DLD1 (cell line): Measurements from ENCODE around the gene BCL11B.

ENCODE experiments used
- in situ Hi-C: cut with HindIII; loops from 2 replicates; pipeline ENCODE4 v1.10.0; 2017; ENCODE audit warnings: low sequenced_read_pairs

BCL11B gene

GRCh38 chr14:99185436-99186068 is 86.4 kb downstream of the BCL11B start:
- in situ Hi-C loops = no loop called here

DNA sequence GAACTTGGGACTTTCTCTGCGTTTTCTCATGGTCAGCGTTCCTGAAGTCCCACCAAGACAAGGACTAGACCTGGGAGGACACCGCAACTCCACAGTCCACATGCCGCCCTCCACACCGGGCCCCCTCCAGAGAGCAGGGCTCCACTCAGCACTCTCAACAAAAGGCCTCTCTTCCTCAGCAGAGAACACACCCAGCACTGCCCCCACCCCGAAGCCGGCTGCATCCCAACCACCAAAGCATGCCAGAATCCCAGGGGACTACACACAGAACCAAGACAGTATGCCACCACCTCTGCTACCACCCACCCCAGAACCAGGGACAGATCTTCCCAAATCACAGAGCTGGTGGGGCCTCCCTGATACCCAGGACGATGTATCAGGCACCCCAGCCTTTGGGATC is 88.3 kb downstream of the BCL11B start:
- in situ Hi-C loops = no loop called here

- in situ Hi-C loops = no loop called here
Measured at GRCh38 chr14:99183311-99183710, 88.7 kb downstream of the BCL11B start.

GRCh38 chr14:99182548-99183250 is 89.3 kb downstream of the BCL11B start:
- in situ Hi-C loops = no loop called here

DNA sequence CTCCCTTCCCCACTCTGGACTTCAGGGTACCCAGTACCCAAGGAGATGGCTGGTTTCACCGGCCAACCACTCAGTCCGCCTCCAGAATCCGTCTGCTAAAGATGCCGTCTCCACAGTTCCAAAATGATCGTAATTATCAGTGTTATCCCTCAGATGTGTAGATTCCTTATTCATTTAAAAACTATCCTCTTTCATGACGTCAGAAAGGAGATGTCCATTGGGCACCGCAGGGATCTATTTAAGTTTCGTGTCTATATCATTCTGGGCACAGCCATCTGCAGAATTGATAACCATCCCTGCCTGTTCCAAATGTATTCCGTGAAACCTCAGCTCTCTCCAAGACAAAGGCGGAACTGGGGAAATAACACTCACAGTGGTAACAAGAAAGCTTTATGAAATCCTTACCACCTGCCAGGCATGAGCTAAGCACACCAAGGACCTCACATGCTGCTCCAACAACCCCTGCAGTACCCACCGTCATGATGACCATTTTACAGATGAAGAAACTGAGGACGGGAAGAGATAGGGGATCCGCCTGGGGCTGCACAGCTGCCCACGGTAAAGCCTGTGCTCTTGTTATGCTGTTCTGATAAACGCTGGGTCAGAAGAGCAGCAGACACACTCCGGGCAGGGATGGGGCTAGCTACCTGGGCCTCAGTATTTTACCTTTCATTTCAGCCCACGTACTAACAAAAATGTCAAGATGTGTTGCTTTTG is 90.0 kb downstream of the BCL11B start:
- in situ Hi-C loops = no loop called here

- in situ Hi-C loops = no loop called here
Measured at GRCh38 chr14:99181241-99181640, 90.8 kb downstream of the BCL11B start.

DNA sequence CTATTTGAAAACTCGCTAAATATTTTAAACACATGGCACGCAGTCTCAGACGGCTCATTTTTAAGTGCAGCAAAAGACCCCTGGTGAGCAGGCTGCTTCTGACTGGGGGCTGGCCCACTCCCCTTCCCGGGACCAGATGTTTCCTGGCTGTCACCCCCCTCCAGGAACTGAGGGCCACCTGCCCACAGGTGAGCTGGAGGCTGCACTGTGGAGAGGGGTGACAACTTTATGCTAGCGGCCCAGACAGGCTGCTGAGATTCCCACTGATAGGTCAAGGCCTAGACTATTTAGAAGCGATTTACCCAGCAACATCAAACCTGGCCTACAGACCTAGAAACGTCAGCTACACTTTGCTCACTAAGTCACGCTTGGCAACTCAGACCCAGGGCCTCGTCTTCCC is 92.1 kb downstream of the BCL11B start:
- in situ Hi-C loops = loop anchor here (10.0 kb wide), 1 partner anchor 395 kb away; no protein-coding TSS in a partner anchor

DNA sequence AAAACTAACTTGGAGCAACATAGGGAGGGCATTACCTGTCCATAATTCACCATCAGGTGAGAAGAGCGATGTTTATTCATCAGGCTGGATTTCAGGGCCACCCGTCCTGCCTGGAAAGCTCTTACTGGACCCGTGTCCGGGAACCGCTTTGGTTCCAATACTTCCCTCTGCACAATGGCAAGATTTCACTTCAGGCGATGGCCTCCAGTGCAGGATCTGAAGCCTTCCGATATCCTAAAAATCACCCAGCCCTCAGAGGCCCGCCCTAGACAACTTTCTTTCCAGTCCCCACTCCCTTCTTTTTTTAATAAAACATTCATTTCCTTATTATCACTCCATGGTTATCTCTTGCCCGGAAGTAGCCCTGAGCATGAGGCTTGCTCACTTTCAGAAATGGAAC is 92.5 kb downstream of the BCL11B start:
- in situ Hi-C loops = loop anchor here (10.0 kb wide), 1 partner anchor 395 kb away; no protein-coding TSS in a partner anchor

GRCh38 chr14:99177886-99178835 is 93.8 kb downstream of the BCL11B start:
- in situ Hi-C loops = loop anchor here (10.0 kb wide), 1 partner anchor 393 kb away; no protein-coding TSS in a partner anchor

- in situ Hi-C loops = loop anchor here (10.0 kb wide), 1 partner anchor 392 kb away; no protein-coding TSS in a partner anchor
Measured at GRCh38 chr14:99177046-99177655, 94.8 kb downstream of the BCL11B start.

- in situ Hi-C loops = loop anchor here (10.0 kb wide), 1 partner anchor 392 kb away; no protein-coding TSS in a partner anchor
Measured at GRCh38 chr14:99176156-99176945, 95.6 kb downstream of the BCL11B start.

DNA sequence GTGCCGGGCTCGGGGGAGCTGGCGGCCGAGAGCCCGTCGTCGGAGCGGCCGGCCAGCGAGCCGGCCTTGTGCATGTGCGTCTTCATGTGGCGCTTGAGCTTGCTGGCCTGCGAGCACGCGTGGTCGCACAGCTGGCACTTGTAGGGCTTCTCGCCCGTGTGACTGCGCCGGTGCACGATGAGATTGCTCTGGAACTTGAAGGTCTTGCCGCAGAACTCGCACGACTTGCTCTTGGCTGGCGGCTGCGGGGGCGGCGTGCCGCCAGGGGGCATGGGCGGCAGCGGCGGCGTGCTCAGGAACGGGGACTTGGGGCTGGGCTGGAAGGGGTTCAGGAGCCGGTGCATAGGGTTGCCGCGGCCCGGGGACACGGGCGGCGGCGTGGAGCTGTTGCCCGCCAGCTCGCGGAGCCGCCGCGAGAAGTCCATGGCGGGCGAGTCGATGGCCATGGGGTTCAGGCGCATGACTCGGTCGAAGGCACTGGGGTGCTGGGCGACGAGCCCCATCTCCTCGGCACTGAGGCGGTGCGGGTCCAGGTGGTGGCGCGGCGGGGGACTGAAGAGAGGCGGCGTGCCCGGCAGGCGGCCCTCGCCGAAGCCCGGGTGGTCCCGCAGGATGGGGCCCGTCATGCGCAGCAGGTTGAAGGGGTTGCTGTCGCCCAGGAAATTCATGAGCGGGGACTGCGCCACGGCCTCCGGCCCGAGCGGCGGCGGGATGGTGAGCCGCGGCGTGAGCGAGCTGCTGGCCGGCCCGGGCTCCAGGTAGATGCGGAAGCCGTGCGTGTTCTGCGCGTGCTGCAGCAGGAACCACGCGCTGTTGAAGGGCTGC is 96.5 kb downstream of the BCL11B start:
- in situ Hi-C loops = loop anchor here (10.0 kb wide), 1 partner anchor 391 kb away; no protein-coding TSS in a partner anchor

DNA sequence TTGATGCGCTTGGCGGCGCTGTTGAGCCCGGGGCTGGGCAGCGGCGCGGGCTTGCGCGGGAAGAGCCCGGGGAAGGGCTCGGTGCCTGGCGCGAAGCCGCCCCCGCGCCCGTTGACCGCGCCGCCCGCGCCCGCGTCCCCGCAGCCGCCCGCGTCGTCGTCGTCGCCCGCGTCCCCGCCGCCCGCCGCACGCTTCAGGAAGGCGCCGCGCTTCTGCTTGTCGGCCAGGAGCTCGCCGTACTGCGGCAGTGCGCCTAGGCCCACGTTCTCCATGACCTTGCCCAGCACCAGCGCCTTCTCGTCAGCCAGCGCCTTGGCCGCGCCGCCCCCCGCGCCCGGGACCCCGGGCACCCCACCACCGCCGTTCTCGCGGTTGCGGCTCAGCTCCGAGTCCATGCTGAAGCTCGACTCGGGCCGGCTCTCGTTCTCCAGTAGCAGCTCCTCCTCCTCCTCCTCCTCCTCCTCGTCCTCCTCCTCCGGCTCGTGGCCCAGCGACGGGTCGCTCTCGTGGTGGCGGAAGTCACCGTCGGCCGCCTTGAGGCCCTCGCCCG is 97.2 kb downstream of the BCL11B start:
- in situ Hi-C loops = loop anchor here (10.0 kb wide), 1 partner anchor 390 kb away; no protein-coding TSS in a partner anchor

DNA sequence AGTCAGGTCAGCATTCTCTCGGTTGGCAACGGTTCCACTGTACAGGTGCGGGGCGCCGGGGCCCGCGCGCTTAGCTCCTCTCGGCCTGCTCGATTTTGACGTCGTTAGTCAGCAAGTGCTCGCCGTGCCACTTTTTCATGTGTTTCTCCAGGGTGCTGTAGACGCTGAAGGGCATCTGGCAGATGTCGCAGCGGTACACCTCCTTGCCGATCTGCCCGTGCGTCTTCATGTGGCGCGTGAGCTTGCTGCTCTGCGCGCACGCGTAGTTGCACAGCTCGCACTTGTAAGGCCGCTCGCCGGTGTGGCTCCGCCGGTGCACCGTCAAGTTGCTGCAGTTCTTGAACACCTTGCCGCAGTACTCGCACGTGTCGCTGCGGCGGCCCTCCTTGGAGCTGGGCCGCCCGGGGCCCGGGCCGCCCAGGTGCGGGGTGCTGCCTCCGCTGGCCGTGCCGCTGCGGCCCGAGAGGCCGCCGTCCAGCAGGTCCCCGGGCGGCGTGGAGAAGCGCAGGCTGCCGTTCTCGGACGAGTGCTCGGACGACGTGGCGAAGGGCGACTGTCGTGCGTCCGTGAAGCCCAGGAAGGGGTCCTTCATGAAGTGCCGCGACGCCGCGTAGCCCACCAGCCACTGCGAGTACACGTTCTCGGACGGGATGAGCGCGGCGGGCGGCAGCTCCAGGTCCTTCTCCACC is 97.8 kb downstream of the BCL11B start:
- in situ Hi-C loops = loop anchor here (10.0 kb wide), 1 partner anchor 389 kb away; no protein-coding TSS in a partner anchor

DNA sequence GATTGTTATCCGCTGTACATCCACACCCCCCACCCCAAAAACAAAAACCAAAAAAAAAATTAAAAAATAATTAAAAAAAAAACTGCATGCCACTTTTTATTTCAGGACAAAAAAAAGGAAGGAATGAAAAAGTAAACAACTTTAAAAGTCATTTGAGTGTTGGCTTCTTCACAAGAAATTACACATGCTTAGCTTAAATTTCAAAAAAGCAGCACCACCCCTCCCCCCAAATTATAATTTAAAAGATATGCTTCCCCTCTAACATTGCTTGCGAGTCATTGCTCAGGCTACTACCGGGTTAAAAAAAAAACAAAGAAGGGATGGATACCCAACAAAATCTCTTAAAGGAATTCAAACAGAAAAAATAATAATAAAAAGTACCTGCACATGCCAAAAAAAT is 98.5 kb downstream of the BCL11B start:
- in situ Hi-C loops = loop anchor here (10.0 kb wide), 1 partner anchor 389 kb away; no protein-coding TSS in a partner anchor

GRCh38 chr14:99173086-99173485 is 98.9 kb downstream of the BCL11B start:
- in situ Hi-C loops = loop anchor here (10.0 kb wide), 1 partner anchor 388 kb away; no protein-coding TSS in a partner anchor

GRCh38 chr14:99171396-99171795 is 100.6 kb downstream of the BCL11B start:
- in situ Hi-C loops = loop anchor here (10.0 kb wide), 1 partner anchor 387 kb away; no protein-coding TSS in a partner anchor
